ENCODE results near the gene AMMECR1.
"Not testable (repeated sequence)": the region's sequence is repeated elsewhere in the genome, so short reads cannot be mapped to it uniquely, and the experiment has no call there.

DNA sequence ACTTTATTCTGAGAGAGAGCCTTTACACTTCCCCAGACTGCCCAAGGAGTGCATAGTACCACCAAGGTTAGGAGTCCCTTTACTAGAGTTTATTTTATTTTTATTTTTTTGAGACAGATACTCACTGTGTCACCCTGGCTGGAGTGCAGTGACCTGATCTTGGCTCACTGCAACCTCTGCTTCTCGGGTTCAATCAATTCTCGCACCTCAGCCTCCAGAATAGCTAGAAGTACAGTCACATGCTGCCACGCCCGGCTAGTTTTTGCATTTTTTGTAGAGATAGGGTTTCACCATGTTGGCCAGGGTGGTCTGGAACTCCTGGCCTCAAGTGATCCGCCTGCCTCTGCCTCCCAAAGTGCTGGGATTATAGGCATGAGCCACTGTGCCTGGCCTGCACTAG lies 163.6 kb downstream of the AMMECR1 start:
- TF ChIP-seq, protein P1, sequence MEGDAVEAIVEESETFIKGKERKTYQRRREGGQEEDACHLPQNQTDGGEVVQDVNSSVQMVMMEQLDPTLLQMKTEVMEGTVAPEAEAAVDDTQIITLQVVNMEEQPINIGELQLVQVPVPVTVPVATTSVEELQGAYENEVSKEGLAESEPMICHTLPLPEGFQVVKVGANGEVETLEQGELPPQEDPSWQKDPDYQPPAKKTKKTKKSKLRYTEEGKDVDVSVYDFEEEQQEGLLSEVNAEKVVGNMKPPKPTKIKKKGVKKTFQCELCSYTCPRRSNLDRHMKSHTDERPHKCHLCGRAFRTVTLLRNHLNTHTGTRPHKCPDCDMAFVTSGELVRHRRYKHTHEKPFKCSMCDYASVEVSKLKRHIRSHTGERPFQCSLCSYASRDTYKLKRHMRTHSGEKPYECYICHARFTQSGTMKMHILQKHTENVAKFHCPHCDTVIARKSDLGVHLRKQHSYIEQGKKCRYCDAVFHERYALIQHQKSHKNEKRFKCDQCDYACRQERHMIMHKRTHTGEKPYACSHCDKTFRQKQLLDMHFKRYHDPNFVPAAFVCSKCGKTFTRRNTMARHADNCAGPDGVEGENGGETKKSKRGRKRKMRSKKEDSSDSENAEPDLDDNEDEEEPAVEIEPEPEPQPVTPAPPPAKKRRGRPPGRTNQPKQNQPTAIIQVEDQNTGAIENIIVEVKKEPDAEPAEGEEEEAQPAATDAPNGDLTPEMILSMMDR (IDR thresholded peaks at IDR 0.05; ENCODE audit: low read length): not testable (repeated sequence)
- not testable (repeated sequence) for TF ChIP-seq EZH2phosphoT487 (IDR thresholded peaks at IDR 0.05; ENCODE audit: low read length); EZH2 (optimal IDR thresholded peaks at IDR 0.05; ENCODE audit: low read depth, low read length)

Data from MM.1S (cell line).